ENCODE measurements around the gene PLAGL1. TPM values are rescaled to one million over a fixed set of nuclear protein-coding genes. Genes with fewer than 3 reads are reported as not detected.

PLAGL1 gene
- total RNA-seq, 1 donor from 2014 or later = 22.1 TPM

GRCh38 chr6:143973097-143973966 lies 34.7 kb downstream of the PLAGL1 start:
- H3K4me3 ChIP-seq (ENCODE audit: low read depth, low read length) = no peak overlapping the region
- DNase-seq (ENCODE audit: low read depth) = no peak
- TF ChIP-seq CTCF (conservative IDR thresholded peaks at IDR 0.05; ENCODE audit: low read depth, low read length) = no peak

GRCh38 chr6:143971482-143972205 lies 36.4 kb downstream of the PLAGL1 start:
- TF ChIP-seq CTCF (conservative IDR thresholded peaks at IDR 0.05; ENCODE audit: low read depth, low read length) = no peak
- H3K4me3 ChIP-seq (ENCODE audit: low read depth, low read length) = no peak overlapping the region
- no peak for DNase-seq (ENCODE audit: low read depth)

- H3K4me3 ChIP-seq (ENCODE audit: low read depth, low read length) = no peak overlapping the region
- TF ChIP-seq CTCF (conservative IDR thresholded peaks at IDR 0.05; ENCODE audit: low read depth, low read length) = no peak
- no peak for DNase-seq (ENCODE audit: low read depth)
These were observed 37.4 kb downstream of the PLAGL1 start for GRCh38 chr6:143970456-143971218.

- TF ChIP-seq CTCF (conservative IDR thresholded peaks at IDR 0.05; ENCODE audit: low read depth, low read length) = no peak
- no peak for DNase-seq (ENCODE audit: low read depth)
These were observed 39.0 kb downstream of the PLAGL1 start for GRCh38 chr6:143969077-143969476.

GRCh38 chr6:143967706-143968376 lies 40.2 kb downstream of the PLAGL1 start:
- no peak for DNase-seq (ENCODE audit: low read depth)
- H3K4me3 ChIP-seq (ENCODE audit: low read depth, low read length) = no peak overlapping the region
- TF ChIP-seq CTCF (conservative IDR thresholded peaks at IDR 0.05; ENCODE audit: low read depth, low read length) = no peak

More at GRCh38 chr6:143969077-143969476, 39.0 kb downstream of the PLAGL1 start:
- H3K4me3 ChIP-seq (ENCODE audit: low read depth, low read length) = no peak overlapping the region

GRCh38 chr6:143966312-143966711 lies 41.7 kb downstream of the PLAGL1 start:
- no peak for TF ChIP-seq CTCF (conservative IDR thresholded peaks at IDR 0.05; ENCODE audit: low read depth, low read length)

More at GRCh38 chr6:143966312-143966711, 41.7 kb downstream of the PLAGL1 start:
- H3K4me3 ChIP-seq (ENCODE audit: low read depth, low read length) = no peak overlapping the region
- no peak for DNase-seq (ENCODE audit: low read depth)

Measured in epithelial cell of proximal tubule (primary cell).